Transverse colon (tissue), 4 donors: Measurements from ENCODE around the gene EMX2. TPM values are rescaled to one million over a fixed set of nuclear protein-coding genes. Genes with fewer than 3 reads are reported as not detected.

ENCODE experiments used
- DNase-seq: peaks from one replicate; pipeline ENCODE4 v3.0.0-alpha.2; 2019
- H3K27ac ChIP-seq, 4 donors: fragments of 200-600 bp; sonication (generic); 2 replicates each; pipeline ENCODE4 v1.5.1; 2016 to 2018; ENCODE audit warnings: inconsistent platforms in 4 of 4
- H3K27me3 ChIP-seq: fragments of 200-600 bp; sonication (generic); 2 replicates; pipeline ENCODE4 v1.5.1; 2017; ENCODE audit warnings: inconsistent platforms
- H3K36me3 ChIP-seq, 4 donors: fragments of 200-600 bp; sonication (generic); 2 replicates each; pipeline ENCODE4 v1.5.1; 2017 to 2019; ENCODE audit warnings: inconsistent platforms in 4 of 4
- H3K4me1 ChIP-seq, 4 donors: fragments of 200-600 bp; sonication (generic); 2 replicates each; pipeline ENCODE4 v1.5.1; 2017 to 2020; ENCODE audit warnings: inconsistent platforms in 4 of 4
- H3K4me3 ChIP-seq, 4 donors: fragments of 200-600 bp; sonication (generic); 1 replicate in 1 of 4; 2 replicates in 3 of 4; pipeline versions ENCODE4 v1.5.1 to v1.6.1; 2017 to 2019; ENCODE audit warnings: inconsistent platforms in 4 of 4
- H3K9me3 ChIP-seq, 2 donors: fragments of 200-600 bp; sonication (generic); 2 replicates each; pipeline ENCODE4 v1.5.1; 2017 to 2019; ENCODE audit warnings: inconsistent platforms in 2 of 2
- EP300 ChIP-seq: sonication (generic); formaldehyde crosslinking; IDR thresholded peaks from one replicate; pipeline ENCODE4 v1.6.1; 2017; ENCODE audit warnings: antibody characterized with exemption, low read depth
- POLR2A ChIP-seq: fragments of 450-650 bp; IDR thresholded peaks from one replicate; pipeline ENCODE4 v1.6.1; 2016; ENCODE audit warnings: antibody characterized with exemption, mild to moderate bottlenecking, moderate library complexity
- POLR2AphosphoS5 ChIP-seq, 3 donors: sonication (generic); formaldehyde crosslinking; IDR thresholded peaks; one replicate each; pipeline ENCODE4 v1.6.1; 2016; ENCODE audit warnings: antibody characterized with exemption in 3 of 3
- WGBS, 2 donors: methylation state at CpG; one replicate each; pipeline ENCODE4 v1.1.5; 2018; ENCODE audit warnings: low coverage in 1 of 2; 5-methylcytosine and 5-hydroxymethylcytosine counted together
- in situ Hi-C, 4 donors: fragments of 200-750 bp; cut with MboI; loops; one replicate each; pipeline versions ENCODE4 v1.15.0 to v1.15.1; 2017; ENCODE audit warnings: low sequenced_read_pairs in 3 of 4, low pct_ligation_motif_present in 1 of 4, low pct_unique_long_range_greater_than_20kb in 1 of 4
- intact Hi-C: fragments of 100-400 bp; cut with DNase I; formaldehyde crosslinking; loops from one replicate; pipeline ENCODE4 v1.15.1; 2023; ENCODE audit warnings: low total_unique reads
- total RNA-seq, 4 donors: library from RNA; depleted of rRNA; stranded (reverse); fragments of >200 nt; gene quantifications; one replicate each; pipeline ENCODE4 v1.1.0, GENCODE V29; 2016
- TF ChIP-seq, protein P1 (sequence below), 5 experiments: fragments of 200-600 bp in 3 of 5; fragments of 450-650 bp in 2 of 5; sonication (generic) in 3 of 5; IDR thresholded peaks; 1 replicate in 2 of 5; 2 replicates in 3 of 5; pipeline ENCODE4 v1.5.1; 2016 to 2017; ENCODE audit warnings: antibody characterized with exemption in 5 of 5, inconsistent platforms in 3 of 5, mild to moderate bottlenecking in 2 of 5, moderate library complexity in 1 of 5

EMX2 gene
- total RNA-seq: under 1 TPM in 1 of 4 donors, not detected in 3; 0.95 TPM

DNA sequence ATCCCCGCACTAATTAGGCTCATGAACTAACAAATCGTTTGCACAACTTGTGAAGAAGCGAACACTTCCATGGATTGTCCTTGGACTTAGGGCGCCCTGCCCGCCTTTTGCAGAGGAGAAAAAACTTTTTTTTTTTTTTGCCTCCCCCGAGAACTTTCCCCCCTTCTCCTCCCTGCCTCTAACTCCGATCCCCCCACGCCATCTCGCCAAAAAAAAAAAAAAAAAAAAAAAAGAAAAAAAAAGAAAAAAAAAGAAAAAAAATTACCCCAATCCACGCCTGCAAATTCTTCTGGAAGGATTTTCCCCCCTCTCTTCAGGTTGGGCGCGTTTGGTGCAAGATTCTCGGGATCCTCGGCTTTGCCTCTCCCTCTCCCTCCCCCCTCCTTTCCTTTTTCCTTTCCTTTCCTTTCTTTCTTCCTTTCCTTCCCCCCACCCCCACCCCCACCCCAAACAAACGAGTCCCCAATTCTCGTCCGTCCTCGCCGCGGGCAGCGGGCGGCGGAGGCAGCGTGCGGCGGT lies at the start of gene EMX2:
Gene EMX2 (plus strand): TSS at position 41 of the 519 bp plus-strand sequence. CDS start 522 bp downstream, outside the sequence.
- Histone ChIP-seq H3K27me3 (peaks cover 100% of the 10 kb centered on the region), H3K27ac (no peak within 1 kb of the TSS), H3K4me1 (peaks cover 21 to 43% (median 39%) of the 10 kb centered on the region in 4 donors), H3K9me3 (no peaks in the 10 kb centered on the region), H3K36me3 (no peaks in the 10 kb centered on the region), H3K4me3 (peak within 1 kb of the TSS in 2 of 4 donors; percentile 12 to 39)
- in situ Hi-C loops (loop anchor here in 1 of 4 donors (25.0 kb wide), 2 partner anchors 695 to 920 kb away; no protein-coding TSS in a partner anchor), intact Hi-C loops (no loop called here)
- DNase-seq: no peak
- 7 to 9% methylated on average over 11 to 20 of the region's 26 CpGs for WGBS, 2 donors
- TF ChIP-seq POLR2AphosphoS5 (IDR thresholded peaks at IDR 0.05): no peak
- TF ChIP-seq POLR2A: no peak
- no peak for TF ChIP-seq EP300
- TF ChIP-seq, protein P1, sequence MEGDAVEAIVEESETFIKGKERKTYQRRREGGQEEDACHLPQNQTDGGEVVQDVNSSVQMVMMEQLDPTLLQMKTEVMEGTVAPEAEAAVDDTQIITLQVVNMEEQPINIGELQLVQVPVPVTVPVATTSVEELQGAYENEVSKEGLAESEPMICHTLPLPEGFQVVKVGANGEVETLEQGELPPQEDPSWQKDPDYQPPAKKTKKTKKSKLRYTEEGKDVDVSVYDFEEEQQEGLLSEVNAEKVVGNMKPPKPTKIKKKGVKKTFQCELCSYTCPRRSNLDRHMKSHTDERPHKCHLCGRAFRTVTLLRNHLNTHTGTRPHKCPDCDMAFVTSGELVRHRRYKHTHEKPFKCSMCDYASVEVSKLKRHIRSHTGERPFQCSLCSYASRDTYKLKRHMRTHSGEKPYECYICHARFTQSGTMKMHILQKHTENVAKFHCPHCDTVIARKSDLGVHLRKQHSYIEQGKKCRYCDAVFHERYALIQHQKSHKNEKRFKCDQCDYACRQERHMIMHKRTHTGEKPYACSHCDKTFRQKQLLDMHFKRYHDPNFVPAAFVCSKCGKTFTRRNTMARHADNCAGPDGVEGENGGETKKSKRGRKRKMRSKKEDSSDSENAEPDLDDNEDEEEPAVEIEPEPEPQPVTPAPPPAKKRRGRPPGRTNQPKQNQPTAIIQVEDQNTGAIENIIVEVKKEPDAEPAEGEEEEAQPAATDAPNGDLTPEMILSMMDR (IDR thresholded peaks at IDR 0.05): no peak

- in situ Hi-C loops: loop anchor here in 2 of 4 donors (10.0 kb wide), 1 partner anchor 749 kb away; no protein-coding TSS in a partner anchor
- H3K9me3 ChIP-seq: no peaks in the 10 kb centered on the region
- no peaks in the 10 kb centered on the region for H3K36me3 ChIP-seq
- TF ChIP-seq POLR2A (no peak), POLR2AphosphoS5 (IDR thresholded peaks at IDR 0.05) (no peak), EP300 (no peak)
- TF ChIP-seq, protein P1 (IDR thresholded peaks at IDR 0.05): no peak
- H3K4me3 ChIP-seq: no peak overlapping the region
- WGBS, 2 donors: 27 to 56% methylated on average over 4 to 5 of the region's 5 CpGs
- H3K27me3 ChIP-seq: peaks cover 19% of the 10 kb centered on the region
- intact Hi-C loops: no loop called here
- DNase-seq: no peak
- H3K27ac ChIP-seq: no peak overlapping the region
- H3K4me1 ChIP-seq: peaks cover 0 to 3% (median 1%) of the 10 kb centered on the region in 4 donors
Measured at GRCh38 chr10:117496031-117496430, 46.5 kb upstream of the EMX2 start.

DNA sequence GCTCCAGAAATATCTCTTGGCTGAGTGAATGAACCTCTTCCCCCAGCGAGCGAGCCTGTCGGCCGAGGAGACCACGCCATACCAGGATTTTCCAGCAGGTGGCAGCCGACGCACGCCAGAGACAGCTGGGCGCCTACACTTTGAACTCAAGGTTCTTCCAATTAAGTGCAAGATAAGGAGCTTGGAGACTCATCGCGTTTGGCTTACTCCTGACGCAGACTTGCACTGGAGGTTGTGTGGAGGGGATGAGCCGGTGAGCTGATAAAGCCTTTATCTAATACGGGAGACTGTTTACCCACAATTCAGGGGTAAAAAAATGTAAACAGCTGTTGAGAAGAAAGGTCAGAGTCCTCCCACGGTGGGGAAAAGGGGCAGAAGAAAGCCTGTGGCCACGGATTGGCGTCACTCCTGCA lies 45.9 kb upstream of the EMX2 start:
- intact Hi-C loops (no loop called here), in situ Hi-C loops (loop anchor here in 2 of 4 donors (10.0 kb wide), 1 partner anchor 748 kb away; no protein-coding TSS in a partner anchor)

GRCh38 chr10:117497736-117498135 lies 44.8 kb upstream of the EMX2 start:
- Histone ChIP-seq H3K9me3 (no peaks in the 10 kb centered on the region), H3K27me3 (peaks cover 19% of the 10 kb centered on the region), H3K4me3 (no peak overlapping the region), H3K27ac (no peak overlapping the region), H3K36me3 (no peaks in the 10 kb centered on the region), H3K4me1 (peaks cover 0 to 3% (median 1%) of the 10 kb centered on the region in 4 donors)
- TF ChIP-seq, protein P1 (IDR thresholded peaks at IDR 0.05): no peak
- TF ChIP-seq POLR2AphosphoS5 (IDR thresholded peaks at IDR 0.05): no peak
- no peak for TF ChIP-seq EP300
- TF ChIP-seq POLR2A: no peak
- intact Hi-C loops: loop anchor here (2.0 kb wide), 1 partner anchor 743 kb away; no protein-coding TSS in a partner anchor
- in situ Hi-C loops: loop anchor here in 2 of 4 donors (10.0 kb wide), 1 partner anchor 747 kb away; no protein-coding TSS in a partner anchor
- WGBS, 2 donors: 62 to 76% methylated on average over 3 to 6 of the region's 6 CpGs
- DNase-seq: no peak

More for the DNA sequence above, 45.9 kb upstream of the EMX2 start:
- DNase-seq: peak; percentile 81
- Histone ChIP-seq H3K27me3 (peaks cover 19% of the 10 kb centered on the region), H3K4me3 (no peak overlapping the region), H3K27ac (no peak overlapping the region), H3K4me1 (peaks cover 0 to 3% (median 1%) of the 10 kb centered on the region in 4 donors), H3K36me3 (no peaks in the 10 kb centered on the region), H3K9me3 (no peaks in the 10 kb centered on the region)
- no peak for TF ChIP-seq EP300
- TF ChIP-seq POLR2AphosphoS5 (IDR thresholded peaks at IDR 0.05): no peak
- TF ChIP-seq, protein P1 (IDR thresholded peaks at IDR 0.05): peak; percentile 91 to 97 (median 93)
- no peak for TF ChIP-seq POLR2A
- WGBS, 2 donors: 5 to 9% methylated on average over 9 to 17 of the region's 17 CpGs
